Measurements from ENCODE around the gene IFITM1. TPM values are rescaled to one million over a fixed set of nuclear protein-coding genes. Genes with fewer than 3 reads are reported as not detected.
"Not testable (repeated sequence)": the region's sequence is repeated elsewhere in the genome, so short reads cannot be mapped to it uniquely, and the experiment has no call there.

The IFITM1 gene
- total and polyA plus RNA-seq, 3 experiments from 2014 or later = 70.7 to 2,153 (median 75.9) TPM

- POLR2A ChIA-PET = interaction anchor here (0.7 to 2.0 kb wide), 7 partner anchors 9 to 108 kb away, joined by 3 to 7 read pairs (median 5); partner anchors contain the start of genes BET1L and RIC8A
- H3K4me1 ChIP-seq (ENCODE audit: insufficient read depth, low read length) = peaks cover 37% of the 10 kb centered on the region
These were observed 1.7 kb downstream of the IFITM1 start for GRCh38 chr11:315516-315994.

GRCh38 chr11:316031-316701 lies 2.3 kb downstream of the IFITM1 start:
- Mint-ChIP-seq H3K4me1 (peaks cover 49 to 65% (median 58%) of the 10 kb centered on the region in 3 donors), H3K9me3 (peaks cover 0 to 2% (median 0%) of the 10 kb centered on the region in 5 donors), H3K4me3 (peak overlapping the region; percentile 85 to 99 (median 91)), H3K36me3 (peaks cover 7 to 27% (median 13%) of the 10 kb centered on the region in 3 donors), H3K27me3 (peaks cover 0 to 6% of the 10 kb centered on the region in 2 donors), H3K27ac (peak overlapping the region; percentile 90 to 100 (median 98))
- Histone ChIP-seq H3K4me1 (ENCODE audit: insufficient read depth, low read length) (peaks cover 37% of the 10 kb centered on the region), H3K27ac (ENCODE audit: low read depth, low read length) (peak overlapping the region; percentile 88), H3K36me3 (ENCODE audit: insufficient read depth, low read length) (peaks cover 8% of the 10 kb centered on the region), H3K27me3 (ENCODE audit: insufficient read depth, low read length, poor library complexity, severe bottlenecking) (no peaks in the 10 kb centered on the region), H3K9me3 (ENCODE audit: low read length) (no peaks in the 10 kb centered on the region), H3K4me3 (ENCODE audit: low read length) (peak overlapping the region; percentile 98)
- peak in 2 of 5 donors; percentile 35 to 54 for DNase-seq
- CTCF ChIA-PET = interaction anchor here (0.6 to 3.5 kb wide), 28 partner anchors 8 to 203 kb away, joined by 3 to 34 read pairs (median 4); partner anchors contain the start of genes IFITM2, IFITM5 and PTDSS2
- POLR2A ChIA-PET = interaction anchor here (0.6 to 2.0 kb wide), 12 partner anchors 10 to 111 kb away, joined by 3 to 8 read pairs (median 5); partner anchors contain the start of genes BET1L, RIC8A and SIGIRR

More at GRCh38 chr11:315516-315994, 1.7 kb downstream of the IFITM1 start:
- H3K27ac ChIP-seq (ENCODE audit: low read depth, low read length) = peak overlapping the region; percentile 88
- peak overlapping the region; percentile 95 to 98 (median 96) for H3K4me3 Mint-ChIP-seq
- peaks cover 8% of the 10 kb centered on the region for H3K36me3 ChIP-seq (ENCODE audit: insufficient read depth, low read length)
- peaks cover 0 to 6% of the 10 kb centered on the region in 2 donors for H3K27me3 Mint-ChIP-seq
- H3K4me1 Mint-ChIP-seq = peaks cover 49 to 60% (median 52%) of the 10 kb centered on the region in 3 donors
- H3K9me3 ChIP-seq (ENCODE audit: low read length) = no peaks in the 10 kb centered on the region
- DNase-seq = no peak
- H3K4me3 ChIP-seq (ENCODE audit: low read length) = peak overlapping the region; percentile 98
- no peaks in the 10 kb centered on the region for H3K27me3 ChIP-seq (ENCODE audit: insufficient read depth, low read length, poor library complexity, severe bottlenecking)
- H3K36me3 Mint-ChIP-seq = peaks cover 7 to 27% (median 13%) of the 10 kb centered on the region in 3 donors
- peak overlapping the region; percentile 94 to 100 (median 97) for H3K27ac Mint-ChIP-seq
- H3K9me3 Mint-ChIP-seq = peaks cover 0 to 2% (median 0%) of the 10 kb centered on the region in 5 donors
- CTCF ChIA-PET = interaction anchor here (0.7 to 3.5 kb wide), 15 partner anchors 9 to 203 kb away, joined by 3 to 34 read pairs (median 4); partner anchors contain the start of gene IFITM2

GRCh38 chr11:316891-317301 lies 3.1 kb downstream of the IFITM1 start:
- Histone ChIP-seq H3K27me3 (ENCODE audit: insufficient read depth, low read length, poor library complexity, severe bottlenecking) (no peaks in the 10 kb centered on the region), H3K27ac (ENCODE audit: low read depth, low read length) (peak overlapping the region; percentile 88), H3K36me3 (ENCODE audit: insufficient read depth, low read length) (peaks cover 8% of the 10 kb centered on the region), H3K4me3 (ENCODE audit: low read length) (peak overlapping the region; percentile 98), H3K4me1 (ENCODE audit: insufficient read depth, low read length) (peaks cover 35% of the 10 kb centered on the region), H3K9me3 (ENCODE audit: low read length) (no peaks in the 10 kb centered on the region)
- peak overlapping the region; percentile 85 to 99 (median 91) for H3K4me3 Mint-ChIP-seq
- H3K9me3 Mint-ChIP-seq = peaks cover 0 to 2% (median 0%) of the 10 kb centered on the region in 5 donors
- H3K27ac Mint-ChIP-seq = peak overlapping the region; percentile 90 to 100 (median 98)
- DNase-seq = peak in 2 of 5 donors; percentile 49 to 55
- H3K27me3 Mint-ChIP-seq = peaks cover 0 to 6% of the 10 kb centered on the region in 2 donors
- POLR2A ChIA-PET = interaction anchor here (0.6 to 2.0 kb wide), 14 partner anchors 8 to 112 kb away, joined by 3 to 8 read pairs (median 4); partner anchors contain the start of genes BET1L, PGGHG, RIC8A and SIGIRR
- CTCF ChIA-PET = interaction anchor here (0.6 to 3.5 kb wide), 26 partner anchors 8 to 133 kb away, joined by 3 to 34 read pairs (median 5); partner anchors contain the start of genes BET1L, IFITM2, IFITM5 and PTDSS2
- peaks cover 7 to 26% (median 13%) of the 10 kb centered on the region in 3 donors for H3K36me3 Mint-ChIP-seq
- peaks cover 48 to 62% (median 55%) of the 10 kb centered on the region in 3 donors for H3K4me1 Mint-ChIP-seq

GRCh38 chr11:317668-318404 lies 4.0 kb downstream of the IFITM1 start:
- Mint-ChIP-seq H3K4me1 (peaks cover 40 to 52% (median 45%) of the 10 kb centered on the region in 3 donors), H3K4me3 (peak overlapping the region; percentile 85 to 99 (median 91)), H3K36me3 (peaks cover 7 to 25% (median 13%) of the 10 kb centered on the region in 3 donors), H3K27ac (peak overlapping the region; percentile 90 to 100 (median 98))
- POLR2A ChIA-PET = interaction anchor here (0.6 to 2.0 kb wide), 11 partner anchors 9 to 111 kb away, joined by 3 to 8 read pairs (median 4); partner anchors contain the start of genes BET1L, PGGHG, RIC8A and SIGIRR
- not testable (repeated sequence) for H3K27me3 Mint-ChIP-seq; H3K36me3 ChIP-seq (ENCODE audit: insufficient read depth, low read length); H3K9me3 Mint-ChIP-seq; H3K27me3 ChIP-seq (ENCODE audit: insufficient read depth, low read length, poor library complexity, severe bottlenecking); H3K9me3 ChIP-seq (ENCODE audit: low read length); DNase-seq
- CTCF ChIA-PET = interaction anchor here (0.6 to 3.5 kb wide), 23 partner anchors 8 to 133 kb away, joined by 3 to 34 read pairs (median 5); partner anchors contain the start of genes IFITM2, IFITM5 and PTDSS2
- H3K4me1 ChIP-seq (ENCODE audit: insufficient read depth, low read length) = peaks cover 26% of the 10 kb centered on the region
- peak overlapping the region; percentile 98 for H3K4me3 ChIP-seq (ENCODE audit: low read length)
- peak overlapping the region; percentile 17 for H3K27ac ChIP-seq (ENCODE audit: low read depth, low read length)

GRCh38 chr11:318405-319120 lies 4.7 kb downstream of the IFITM1 start:
- peaks cover 7 to 25% (median 13%) of the 10 kb centered on the region in 3 donors for H3K36me3 Mint-ChIP-seq
- not testable (repeated sequence) for H3K27ac ChIP-seq (ENCODE audit: low read depth, low read length); H3K9me3 ChIP-seq (ENCODE audit: low read length); H3K27me3 Mint-ChIP-seq; H3K36me3 ChIP-seq (ENCODE audit: insufficient read depth, low read length); H3K9me3 Mint-ChIP-seq; H3K27me3 ChIP-seq (ENCODE audit: insufficient read depth, low read length, poor library complexity, severe bottlenecking); H3K4me3 ChIP-seq (ENCODE audit: low read length); DNase-seq; H3K27ac Mint-ChIP-seq
- POLR2A ChIA-PET = interaction anchor here (1.1 to 1.7 kb wide), 5 partner anchors 9 to 96 kb away, joined by 3 to 4 read pairs (median 3); partner anchors contain the start of gene SIGIRR
- H3K4me3 Mint-ChIP-seq = peak overlapping the region in 4 of 7 donors; percentile 51 to 94 (median 88)
- CTCF ChIA-PET = interaction anchor here (1.2 to 3.3 kb wide), 6 partner anchors 9 to 132 kb away, joined by 3 to 12 read pairs (median 8); partner anchors contain the start of gene PTDSS2
- peaks cover 18% of the 10 kb centered on the region for H3K4me1 ChIP-seq (ENCODE audit: insufficient read depth, low read length)
- H3K4me1 Mint-ChIP-seq = peaks cover 33 to 45% (median 38%) of the 10 kb centered on the region in 3 donors

GRCh38 chr11:319121-319887 lies 5.5 kb downstream of the IFITM1 start:
- H3K9me3 Mint-ChIP-seq; H3K36me3 ChIP-seq (ENCODE audit: insufficient read depth, low read length); H3K27me3 ChIP-seq (ENCODE audit: insufficient read depth, low read length, poor library complexity, severe bottlenecking); H3K27ac ChIP-seq (ENCODE audit: low read depth, low read length); DNase-seq; H3K9me3 ChIP-seq (ENCODE audit: low read length); H3K27me3 Mint-ChIP-seq: not testable (repeated sequence)
- peak overlapping the region; percentile 82 to 94 (median 89) for H3K4me3 Mint-ChIP-seq
- peaks cover 6 to 19% (median 11%) of the 10 kb centered on the region in 3 donors for H3K36me3 Mint-ChIP-seq
- peaks cover 27 to 43% (median 34%) of the 10 kb centered on the region in 3 donors for H3K4me1 Mint-ChIP-seq
- POLR2A ChIA-PET = interaction anchor here (1.1 kb wide), 1 partner anchor 10 kb away, joined by 4 read pairs; no protein-coding TSS in a partner anchor
- H3K4me1 ChIP-seq (ENCODE audit: insufficient read depth, low read length) = peaks cover 22% of the 10 kb centered on the region
- CTCF ChIA-PET = interaction anchor here (0.7 to 1.2 kb wide), 2 partner anchors 10 to 38 kb away, joined by 3 read pairs; no protein-coding TSS in a partner anchor
- peak overlapping the region; percentile 84 to 97 (median 95) for H3K27ac Mint-ChIP-seq
- H3K4me3 ChIP-seq (ENCODE audit: low read length) = peak overlapping the region; percentile 16
